ENCODE results near the gene PHLDB2.
"Not testable (repeated sequence)": the region's sequence is repeated elsewhere in the genome, so short reads cannot be mapped to it uniquely, and the experiment has no call there.

The PHLDB2 gene
- 0.03 to 6.1 (median 0.39) reads per million in 17 experiments for total RNA-seq

- peak in 3 of 4 experiments; percentile 3 to 18 (median 9) for DNase-seq
Observed at GRCh38 chr3:111859061-111859973, at the start of gene PHLDB2. PHLDB2 (plus strand) TSS chr3:111859265; CDS start chr3:111884078, 24,813 bp downstream.

DNA sequence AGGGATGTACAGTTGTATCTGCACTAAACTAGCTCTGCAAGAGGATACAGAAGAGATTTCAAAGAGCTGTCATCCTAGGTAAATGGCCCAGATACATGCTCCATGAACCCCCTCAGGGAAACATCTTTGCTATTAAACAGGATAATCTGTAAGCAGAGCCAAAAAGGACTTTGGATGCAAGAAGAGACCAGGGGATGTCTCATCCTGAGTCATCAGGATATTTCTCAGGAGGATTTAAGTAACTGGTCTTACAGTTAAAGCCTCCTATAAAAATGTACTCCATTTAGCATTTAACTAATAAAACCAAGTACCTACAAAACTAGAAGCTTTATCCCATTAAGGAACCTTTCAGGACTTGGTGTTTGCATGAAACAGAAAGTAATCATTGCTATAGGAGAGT is 48.2 kb upstream of the PHLDB2 start:
- no peak for DNase-seq

- DNase-seq, result no peak
Observed at GRCh38 chr3:111811811-111812210, 47.3 kb upstream of the PHLDB2 start.

- DNase-seq, result no peak
Observed at GRCh38 chr3:111812701-111813100, 46.4 kb upstream of the PHLDB2 start.

DNA sequence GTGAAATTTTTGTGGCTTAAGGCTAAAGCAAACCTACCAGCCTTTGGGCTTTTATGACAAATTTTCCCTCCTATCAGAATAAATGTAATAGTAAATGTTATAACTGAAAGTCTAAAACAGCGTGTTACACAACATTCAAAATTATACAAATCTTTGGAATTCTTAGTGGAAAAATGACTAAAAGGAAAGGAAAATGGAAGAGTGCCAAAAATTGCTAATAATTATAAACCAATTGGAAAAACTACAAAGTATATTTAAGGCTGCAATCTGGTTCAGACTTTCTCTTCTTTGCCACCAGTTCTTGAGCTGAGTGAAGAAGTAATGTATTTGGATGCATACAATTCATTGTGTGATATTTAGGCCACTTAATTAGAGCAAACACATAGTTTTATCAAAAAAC is 45.6 kb upstream of the PHLDB2 start:
- DNase-seq, result no peak

- no peak for DNase-seq
Observed at GRCh38 chr3:111813979-111814378, 45.1 kb upstream of the PHLDB2 start.

- DNase-seq, result not testable (repeated sequence)
Observed at GRCh38 chr3:111816771-111817170, 42.3 kb upstream of the PHLDB2 start.

DNA sequence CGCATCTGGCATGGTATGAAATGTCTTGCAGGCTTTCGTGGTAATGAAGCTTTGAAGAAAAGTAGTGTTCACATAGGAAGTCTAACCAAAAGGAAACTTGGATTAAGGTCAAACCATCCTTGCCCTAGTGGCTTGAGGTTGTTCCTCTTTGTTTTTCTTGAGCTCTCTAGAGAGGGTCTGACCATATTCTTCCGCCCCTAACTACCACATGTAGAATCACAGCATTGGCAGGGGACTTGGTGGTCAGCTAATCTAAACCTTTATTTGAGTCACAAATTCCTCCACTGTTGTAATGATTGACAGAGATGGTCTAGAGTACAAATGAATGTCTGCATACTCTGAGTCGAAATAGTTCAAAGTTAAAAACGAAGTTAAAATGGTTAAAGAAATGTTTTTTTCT is 39.1 kb upstream of the PHLDB2 start:
- no peak for DNase-seq

DNA sequence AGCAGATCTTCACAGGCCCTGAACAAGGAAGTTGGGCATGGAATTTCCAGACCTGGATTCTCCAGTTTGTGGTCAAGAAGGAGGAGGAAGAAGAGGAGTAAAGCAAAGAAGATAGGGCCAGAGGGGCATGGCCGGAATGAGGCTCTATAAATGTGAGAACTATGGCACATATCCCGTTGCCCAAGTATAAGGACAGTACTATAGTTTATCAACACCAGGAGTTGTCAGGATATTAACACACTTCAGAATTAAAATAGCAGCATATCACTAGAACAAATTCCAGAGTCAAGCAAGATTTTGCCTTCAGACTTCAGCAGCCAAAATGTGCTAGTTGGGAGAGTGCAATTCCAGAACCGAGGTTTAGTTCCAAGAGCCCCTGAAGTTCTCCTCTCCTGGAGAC is 38.4 kb upstream of the PHLDB2 start:
- DNase-seq, result no peak

- no peak for DNase-seq
Observed at GRCh38 chr3:111821891-111822290, 37.2 kb upstream of the PHLDB2 start.

DNA sequence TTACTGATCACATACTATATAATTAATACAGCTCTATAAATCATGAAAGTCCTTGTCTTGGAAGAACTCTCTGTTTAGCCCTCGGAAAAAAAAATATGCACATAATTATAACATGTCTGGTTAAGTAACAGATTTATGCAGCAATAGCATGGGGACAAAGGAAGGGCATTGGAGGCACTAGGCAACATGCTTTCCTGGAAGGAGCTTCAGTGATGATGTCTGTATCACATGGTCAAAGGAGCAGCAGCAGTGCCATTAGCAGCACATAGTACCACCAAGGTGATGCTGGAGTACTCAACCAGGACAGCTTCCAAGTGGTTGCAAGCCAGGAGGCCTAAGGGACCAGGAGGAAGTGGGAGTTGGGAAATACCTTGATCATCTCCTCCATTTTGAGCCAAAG is 36.3 kb upstream of the PHLDB2 start:
- no peak for DNase-seq

- DNase-seq, result no peak
Observed at GRCh38 chr3:111823341-111823855, 35.7 kb upstream of the PHLDB2 start.

DNA sequence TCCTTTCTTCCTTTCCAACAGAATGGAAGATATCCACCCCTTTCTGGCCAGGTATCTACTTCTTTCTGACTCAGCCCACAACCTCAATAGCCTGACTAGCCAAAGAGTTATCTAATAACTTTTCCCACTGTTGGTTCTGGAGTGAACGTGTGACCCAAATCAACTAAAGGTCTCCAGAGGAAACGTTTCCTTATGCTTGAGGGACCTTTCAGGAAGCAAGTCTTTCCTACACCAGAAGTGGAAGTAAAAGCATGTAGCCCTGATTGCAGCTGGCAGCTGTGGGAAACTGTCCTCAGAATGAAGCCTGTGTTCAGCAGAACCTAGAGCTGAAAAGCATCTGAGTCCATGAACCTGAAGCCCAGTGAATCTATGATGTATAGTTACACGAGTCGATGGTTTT is 34.7 kb upstream of the PHLDB2 start:
- DNase-seq, result no peak

- DNase-seq, result no peak
Observed at GRCh38 chr3:111827871-111828270, 31.2 kb upstream of the PHLDB2 start.

- no peak for DNase-seq
Observed at GRCh38 chr3:111828530-111828929, 30.5 kb upstream of the PHLDB2 start.

DNA sequence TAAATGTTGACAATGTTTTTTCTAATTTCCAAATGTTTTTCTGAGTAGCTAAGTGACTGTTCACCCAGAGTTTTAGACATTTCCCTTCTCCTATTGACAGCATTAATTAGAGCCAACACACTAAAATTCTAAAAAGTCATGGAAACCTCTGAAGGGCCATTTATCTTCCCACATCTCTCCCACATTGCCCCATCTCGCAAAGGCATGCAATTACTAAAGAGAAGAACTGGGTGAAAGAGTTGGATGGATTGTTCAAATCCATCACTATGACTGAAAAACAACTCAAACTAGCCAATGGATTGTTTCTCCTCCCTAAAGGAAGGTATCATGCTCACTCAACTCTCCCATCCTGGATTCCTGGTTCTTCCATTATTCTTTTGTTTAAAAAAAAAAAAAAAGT is 30.0 kb upstream of the PHLDB2 start:
- no peak for DNase-seq

DNA sequence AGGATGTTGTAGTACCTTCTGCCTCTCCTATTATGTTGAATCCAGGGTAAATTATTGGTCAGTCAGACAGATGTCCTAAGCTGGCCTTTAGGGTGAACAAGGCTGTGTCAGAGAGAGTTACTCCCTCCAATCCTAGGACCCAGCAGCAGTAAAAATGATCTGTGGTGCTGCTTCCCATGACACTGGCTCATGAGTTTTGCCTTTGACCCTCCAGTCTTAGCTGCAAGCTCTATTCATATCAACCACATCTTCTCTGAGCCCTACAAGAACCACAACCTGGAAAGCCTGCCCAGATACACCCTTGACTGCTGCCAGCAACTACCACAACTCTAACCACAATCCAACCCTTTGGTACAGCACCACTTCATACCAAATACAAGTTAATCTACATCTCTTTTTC is 27.2 kb upstream of the PHLDB2 start:
- DNase-seq, result no peak

DNA sequence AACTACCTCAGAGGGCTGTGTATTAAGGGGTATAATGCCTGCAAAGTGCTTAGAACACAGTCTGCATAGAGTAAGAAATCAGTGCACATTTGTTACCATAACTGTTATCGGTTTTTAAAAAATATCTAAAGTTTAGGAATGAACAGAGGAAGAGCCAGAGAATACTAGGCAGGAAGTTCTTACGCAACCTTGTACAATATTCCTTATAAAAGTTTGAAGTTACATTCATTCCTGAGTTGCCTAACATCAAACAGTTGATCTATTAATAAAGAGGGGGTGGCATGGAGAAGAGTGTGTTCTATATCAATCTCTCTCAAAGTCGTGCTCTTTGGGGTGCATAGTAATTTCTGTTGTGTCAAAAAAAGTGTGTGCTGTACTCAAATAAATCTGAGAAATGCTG is 22.0 kb upstream of the PHLDB2 start:
- DNase-seq, result no peak

GRCh38 chr3:111838133-111838532 is 20.9 kb upstream of the PHLDB2 start:
- no peak for DNase-seq

GRCh38 chr3:111846039-111846438 is 13.0 kb upstream of the PHLDB2 start:
- no peak for DNase-seq

DNA sequence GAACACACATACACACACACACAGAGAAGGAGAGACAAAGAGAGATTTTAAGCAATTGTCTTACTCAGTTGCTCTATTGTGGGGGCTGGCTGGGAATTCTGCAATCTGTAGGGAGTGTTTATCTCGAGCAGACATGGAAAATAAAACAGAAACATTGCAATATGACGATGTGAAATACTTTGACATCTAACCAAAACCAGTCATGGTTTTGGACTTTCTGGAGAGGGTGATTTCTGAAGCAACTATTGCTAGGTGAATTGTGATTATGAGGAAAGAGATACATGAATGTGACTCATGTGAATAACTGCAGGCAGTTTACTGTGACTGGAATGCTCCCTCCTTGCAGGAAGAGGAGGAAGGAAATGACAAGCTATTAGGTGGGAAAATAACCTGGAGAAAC is 12.3 kb upstream of the PHLDB2 start:
- no peak for DNase-seq

DNA sequence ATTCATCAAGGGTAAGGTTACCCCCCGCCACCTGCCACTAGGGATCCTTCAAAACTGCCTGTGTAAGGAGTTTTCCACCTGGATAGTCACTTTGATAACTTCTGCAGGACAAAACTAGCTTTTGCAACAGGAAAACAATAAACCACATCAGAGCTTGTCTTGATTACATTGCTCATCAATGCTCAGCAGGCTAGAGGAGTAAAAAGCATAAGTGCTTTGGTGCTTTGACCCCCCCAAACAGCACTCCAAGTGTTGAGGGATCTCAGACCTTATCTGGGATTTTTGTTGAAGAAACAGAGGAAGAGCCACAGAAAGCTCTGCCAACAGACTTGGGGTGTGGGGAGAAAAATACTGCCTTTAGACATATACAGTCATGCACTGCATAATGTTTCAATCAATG is 10.8 kb upstream of the PHLDB2 start:
- DNase-seq, result no peak

GRCh38 chr3:111848778-111849177 is 10.3 kb upstream of the PHLDB2 start:
- no peak for DNase-seq

DNA sequence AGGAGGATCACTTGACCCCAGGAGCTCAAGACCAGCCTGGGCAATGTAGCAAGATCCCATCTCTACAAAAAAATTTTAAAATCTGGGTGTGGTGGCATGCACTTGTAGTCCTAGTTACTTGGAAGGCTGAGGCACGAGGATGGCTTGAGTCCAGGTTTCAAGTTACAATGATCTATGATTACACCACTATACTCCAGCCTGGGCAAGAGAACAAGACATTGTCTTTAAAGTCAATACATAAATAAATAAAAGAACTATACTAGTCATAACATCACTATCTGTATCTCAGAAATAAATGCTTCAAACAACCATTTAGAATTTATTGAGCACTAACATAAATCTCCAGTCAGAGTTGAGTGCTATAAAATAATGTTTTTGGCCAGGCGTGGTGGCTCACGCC is 8.5 kb upstream of the PHLDB2 start:
- DNase-seq, result no peak

Data from suppressor macrophage (primary cell).